ENCODE results near the gene CYB561A3.

The CYB561A3 gene

DNA sequence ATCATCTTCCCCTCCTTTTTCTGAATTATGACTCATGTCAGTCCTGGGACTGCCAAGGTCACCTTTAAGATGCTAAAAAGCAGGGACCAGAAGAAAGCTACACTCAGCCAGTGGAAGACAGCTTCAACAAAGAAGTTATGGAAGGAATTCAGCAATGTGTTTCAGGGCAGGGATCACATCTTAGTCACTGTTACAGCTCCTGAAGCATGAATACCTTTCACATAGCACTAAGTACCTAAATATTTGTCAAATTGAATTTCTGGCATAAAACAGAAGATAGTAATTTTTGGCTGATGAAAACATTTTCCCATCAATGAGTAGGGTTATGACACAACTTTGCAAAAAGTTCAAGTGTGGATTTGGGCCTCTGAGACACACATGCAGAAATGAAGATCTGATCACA, 34.0 kb downstream of the CYB561A3 start:
- Histone ChIP-seq H3K36me3 (ENCODE audit: control insufficient read depth, insufficient read depth, low read length) (peaks cover 37% of the 10 kb centered on the region), H3K4me3 (ENCODE audit: insufficient read depth, low read depth, low read length) (no peak overlapping the region), H3K9me3 (ENCODE audit: control insufficient read depth, low read length) (no peaks in the 10 kb centered on the region), H3K27me3 (ENCODE audit: control insufficient read depth, insufficient read depth, low read length, poor library complexity, severe bottlenecking) (no peaks in the 10 kb centered on the region), H3K27ac (ENCODE audit: insufficient read depth, low read depth, low read length, poor library complexity, severe bottlenecking) (no peak overlapping the region), H3K4me1 (ENCODE audit: control insufficient read depth, insufficient read depth, low read length) (peaks cover 9% of the 10 kb centered on the region)

DNA sequence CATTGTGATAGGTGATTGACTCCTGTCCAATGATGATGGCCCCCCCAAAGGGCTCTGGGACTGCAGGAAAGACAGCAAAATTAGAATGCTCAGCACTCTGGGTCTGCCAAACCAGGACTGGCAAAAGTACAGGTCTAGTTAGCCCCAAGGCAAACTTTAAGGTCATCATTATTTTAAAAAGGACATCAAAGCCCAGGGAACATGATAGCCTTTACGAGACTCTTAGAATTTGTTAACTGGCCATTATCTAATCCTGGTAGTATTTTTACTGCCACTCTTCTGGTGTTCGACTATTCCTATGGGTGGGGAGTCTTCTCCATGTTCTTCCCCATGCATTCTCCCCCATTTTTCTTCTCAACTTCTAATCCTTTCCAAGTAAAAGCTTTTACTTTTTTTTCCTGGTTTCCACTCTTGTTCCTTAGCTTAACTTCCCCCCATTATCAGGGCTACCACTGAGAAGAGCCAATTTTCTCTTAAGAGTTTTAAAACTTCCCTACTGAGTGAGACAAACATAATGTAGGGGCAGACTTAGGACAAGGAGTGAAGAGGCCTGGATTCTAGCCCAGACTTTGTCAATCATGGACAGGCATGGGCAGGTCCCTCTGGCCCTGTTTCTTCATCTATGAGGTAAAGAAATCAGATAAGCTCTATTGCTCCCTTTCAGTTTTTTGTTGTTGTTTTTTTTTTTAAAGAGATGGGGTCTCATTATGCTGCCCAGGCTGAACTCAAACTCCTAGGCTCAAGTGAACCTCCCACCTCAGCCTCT, 35.9 kb downstream of the CYB561A3 start:
- no peaks in the 10 kb centered on the region for H3K9me3 ChIP-seq (ENCODE audit: control insufficient read depth, low read length)
- no peaks in the 10 kb centered on the region for H3K27me3 ChIP-seq (ENCODE audit: control insufficient read depth, insufficient read depth, low read length, poor library complexity, severe bottlenecking)
- no peak overlapping the region for H3K27ac ChIP-seq (ENCODE audit: insufficient read depth, low read depth, low read length, poor library complexity, severe bottlenecking)
- H3K4me1 ChIP-seq (ENCODE audit: control insufficient read depth, insufficient read depth, low read length) = no peaks in the 10 kb centered on the region
- peaks cover 51% of the 10 kb centered on the region for H3K36me3 ChIP-seq (ENCODE audit: control insufficient read depth, insufficient read depth, low read length)
- H3K4me3 ChIP-seq (ENCODE audit: insufficient read depth, low read depth, low read length) = no peak overlapping the region
- WGBS, 2 experiments = 92 to 95% methylated on average over 2 of the region's 2 CpGs

DNA sequence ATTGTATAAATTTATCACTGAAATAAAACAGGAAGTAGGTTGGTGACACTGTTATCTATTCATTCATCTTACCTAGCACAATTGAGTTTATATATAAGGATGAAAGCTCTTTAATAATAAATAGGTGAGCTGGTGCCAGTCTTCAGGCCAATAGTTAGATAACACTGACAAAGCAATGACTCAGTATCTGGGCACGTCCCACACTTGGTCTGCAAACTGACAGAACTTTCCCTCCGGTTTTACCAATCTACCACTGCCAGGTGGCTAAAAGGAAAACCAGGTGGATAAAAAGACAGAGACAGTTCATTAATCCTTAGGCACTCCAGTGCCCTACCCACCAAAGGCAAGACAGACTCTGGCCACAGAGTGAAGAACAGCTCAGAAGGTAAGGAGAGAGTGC, 46.4 kb downstream of the CYB561A3 start:
- Histone ChIP-seq H3K4me3 (ENCODE audit: insufficient read depth, low read depth, low read length) (no peak overlapping the region), H3K9me3 (ENCODE audit: control insufficient read depth, low read length) (no peaks in the 10 kb centered on the region), H3K4me1 (ENCODE audit: control insufficient read depth, insufficient read depth, low read length) (no peaks in the 10 kb centered on the region), H3K27ac (ENCODE audit: insufficient read depth, low read depth, low read length, poor library complexity, severe bottlenecking) (no peak overlapping the region), H3K36me3 (ENCODE audit: control insufficient read depth, insufficient read depth, low read length) (peaks cover 71% of the 10 kb centered on the region), H3K27me3 (ENCODE audit: control insufficient read depth, insufficient read depth, low read length, poor library complexity, severe bottlenecking) (no peaks in the 10 kb centered on the region)
- 96 to 100% methylated on average over 2 of the region's 2 CpGs for WGBS, 2 experiments

DNA sequence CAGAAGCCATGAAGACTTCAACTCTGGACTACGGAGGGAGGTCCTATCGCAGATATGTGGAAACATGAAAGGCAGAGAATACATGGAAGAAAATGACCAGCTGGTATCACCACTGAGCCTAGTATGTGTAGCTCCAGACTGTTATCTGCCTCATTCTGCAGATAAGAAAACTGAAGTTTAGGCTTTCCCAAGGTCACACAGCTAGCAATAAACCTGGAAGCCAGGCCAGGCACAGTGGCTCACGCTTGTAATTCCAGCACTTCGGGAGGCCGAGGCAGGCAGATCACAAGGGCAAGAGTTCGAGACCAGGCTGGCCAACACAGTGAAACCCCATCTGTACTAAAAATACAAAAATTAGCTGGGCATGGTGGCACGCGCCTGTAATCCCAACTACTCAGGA, 50.9 kb downstream of the CYB561A3 start:
- Histone ChIP-seq H3K4me3 (ENCODE audit: insufficient read depth, low read depth, low read length) (no peak overlapping the region), H3K9me3 (ENCODE audit: control insufficient read depth, low read length) (no peaks in the 10 kb centered on the region), H3K27me3 (ENCODE audit: control insufficient read depth, insufficient read depth, low read length, poor library complexity, severe bottlenecking) (no peaks in the 10 kb centered on the region), H3K4me1 (ENCODE audit: control insufficient read depth, insufficient read depth, low read length) (no peaks in the 10 kb centered on the region), H3K27ac (ENCODE audit: insufficient read depth, low read depth, low read length, poor library complexity, severe bottlenecking) (no peak overlapping the region), H3K36me3 (ENCODE audit: control insufficient read depth, insufficient read depth, low read length) (peaks cover 82% of the 10 kb centered on the region)
- 92 to 95% methylated on average over 8 of the region's 8 CpGs for WGBS, 2 experiments

DNA sequence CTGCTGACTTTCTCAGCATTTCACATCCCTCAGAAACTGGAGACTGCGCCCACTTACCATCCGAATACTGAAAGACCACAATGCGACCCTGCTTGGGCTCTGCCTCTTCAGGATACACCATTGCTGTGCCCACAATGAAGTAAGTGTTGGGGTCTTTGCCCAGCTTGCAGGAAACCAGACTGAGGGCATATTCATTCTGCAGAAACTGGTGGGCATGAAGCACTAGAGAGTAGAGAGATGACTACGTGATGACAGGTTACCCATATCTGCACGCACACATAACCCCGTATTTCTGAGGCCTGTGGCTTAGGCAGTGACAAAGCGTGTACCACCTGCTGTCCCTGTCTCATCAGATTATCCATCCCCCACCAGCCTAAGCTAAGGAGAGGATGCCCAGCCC, 51.9 kb downstream of the CYB561A3 start:
- no peak overlapping the region for H3K4me3 ChIP-seq (ENCODE audit: insufficient read depth, low read depth, low read length)
- H3K9me3 ChIP-seq (ENCODE audit: control insufficient read depth, low read length) = no peaks in the 10 kb centered on the region
- no peaks in the 10 kb centered on the region for H3K27me3 ChIP-seq (ENCODE audit: control insufficient read depth, insufficient read depth, low read length, poor library complexity, severe bottlenecking)
- H3K36me3 ChIP-seq (ENCODE audit: control insufficient read depth, insufficient read depth, low read length) = peaks cover 76% of the 10 kb centered on the region
- H3K4me1 ChIP-seq (ENCODE audit: control insufficient read depth, insufficient read depth, low read length) = no peaks in the 10 kb centered on the region
- WGBS, 2 experiments = 93 to 96% methylated on average over 7 of the region's 7 CpGs
- no peak overlapping the region for H3K27ac ChIP-seq (ENCODE audit: insufficient read depth, low read depth, low read length, poor library complexity, severe bottlenecking)

DNA sequence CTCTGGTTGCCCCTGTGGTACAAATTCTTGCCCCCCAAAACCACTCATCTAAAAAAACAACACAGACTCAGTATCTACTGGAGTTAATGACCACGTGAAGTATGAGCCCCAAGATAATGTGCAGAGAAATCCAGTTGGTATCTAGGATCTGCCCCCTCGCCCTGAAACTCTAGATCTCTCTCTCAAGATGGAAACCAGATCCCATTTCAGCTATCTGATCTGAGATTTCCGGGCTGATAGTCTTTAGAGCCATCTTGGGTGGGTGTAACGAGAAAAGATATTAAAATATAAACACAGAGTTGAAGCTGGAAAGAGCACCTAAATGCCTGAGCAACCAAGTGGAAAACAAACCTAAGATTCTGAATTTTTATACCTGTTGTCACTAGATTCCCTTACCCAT, 52.5 kb downstream of the CYB561A3 start:
- Histone ChIP-seq H3K36me3 (ENCODE audit: control insufficient read depth, insufficient read depth, low read length) (peaks cover 73% of the 10 kb centered on the region), H3K9me3 (ENCODE audit: control insufficient read depth, low read length) (no peaks in the 10 kb centered on the region), H3K27ac (ENCODE audit: insufficient read depth, low read depth, low read length, poor library complexity, severe bottlenecking) (no peak overlapping the region), H3K4me1 (ENCODE audit: control insufficient read depth, insufficient read depth, low read length) (no peaks in the 10 kb centered on the region), H3K4me3 (ENCODE audit: insufficient read depth, low read depth, low read length) (no peak overlapping the region), H3K27me3 (ENCODE audit: control insufficient read depth, insufficient read depth, low read length, poor library complexity, severe bottlenecking) (no peaks in the 10 kb centered on the region)
- 93 to 95% methylated on average over 4 of the region's 4 CpGs for WGBS, 2 experiments

DNA sequence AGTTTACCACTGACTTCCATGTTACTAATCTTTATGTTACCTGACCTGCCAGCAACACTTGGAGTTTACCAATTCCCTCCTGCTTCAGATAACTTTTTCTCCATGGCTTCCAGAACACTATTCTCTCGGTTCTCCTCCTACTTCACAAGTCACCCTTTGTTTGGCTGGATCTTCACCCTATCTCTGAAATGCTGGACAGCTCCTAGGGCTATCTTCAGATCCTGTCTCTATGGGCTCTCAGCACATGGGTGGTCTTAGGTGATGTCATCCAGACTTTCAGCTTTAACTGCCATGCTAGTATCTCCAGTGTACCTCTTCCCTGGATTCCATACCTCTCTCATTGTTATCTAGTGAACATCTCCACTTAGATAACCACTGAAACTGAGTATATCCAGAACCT, 54.3 kb downstream of the CYB561A3 start:
- Histone ChIP-seq H3K27me3 (ENCODE audit: control insufficient read depth, insufficient read depth, low read length, poor library complexity, severe bottlenecking) (no peaks in the 10 kb centered on the region), H3K4me3 (ENCODE audit: insufficient read depth, low read depth, low read length) (no peak overlapping the region), H3K9me3 (ENCODE audit: control insufficient read depth, low read length) (no peaks in the 10 kb centered on the region), H3K27ac (ENCODE audit: insufficient read depth, low read depth, low read length, poor library complexity, severe bottlenecking) (no peak overlapping the region), H3K36me3 (ENCODE audit: control insufficient read depth, insufficient read depth, low read length) (peaks cover 76% of the 10 kb centered on the region), H3K4me1 (ENCODE audit: control insufficient read depth, insufficient read depth, low read length) (no peaks in the 10 kb centered on the region)
- 86 to 91% methylated on average over 1 of the region's 1 CpG for WGBS, 2 experiments

DNA sequence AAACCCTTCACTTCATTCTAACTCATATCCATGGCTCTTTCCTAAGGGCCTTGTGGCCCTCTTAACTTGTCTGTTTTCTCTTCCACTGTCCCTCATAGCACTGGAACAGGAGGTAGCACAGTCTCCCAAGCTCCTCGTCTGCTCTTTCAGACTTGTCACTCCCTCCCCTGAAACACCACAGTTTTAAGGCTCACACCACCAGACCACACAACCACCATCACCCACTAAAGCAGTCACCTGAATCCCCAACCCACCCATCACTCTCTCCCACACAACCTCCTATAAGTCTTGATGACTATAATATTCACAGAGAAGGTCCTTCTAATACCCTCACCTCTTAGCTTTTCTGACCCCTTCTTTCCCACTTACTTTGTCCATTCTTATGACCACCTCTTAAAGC, 55.5 kb downstream of the CYB561A3 start:
- 83 to 92% methylated on average over 1 of the region's 1 CpG for WGBS, 2 experiments
- Histone ChIP-seq H3K4me3 (ENCODE audit: insufficient read depth, low read depth, low read length) (no peak overlapping the region), H3K27ac (ENCODE audit: insufficient read depth, low read depth, low read length, poor library complexity, severe bottlenecking) (no peak overlapping the region), H3K4me1 (ENCODE audit: control insufficient read depth, insufficient read depth, low read length) (no peaks in the 10 kb centered on the region), H3K36me3 (ENCODE audit: control insufficient read depth, insufficient read depth, low read length) (peaks cover 75% of the 10 kb centered on the region), H3K9me3 (ENCODE audit: control insufficient read depth, low read length) (no peaks in the 10 kb centered on the region), H3K27me3 (ENCODE audit: control insufficient read depth, insufficient read depth, low read length, poor library complexity, severe bottlenecking) (no peaks in the 10 kb centered on the region)

DNA sequence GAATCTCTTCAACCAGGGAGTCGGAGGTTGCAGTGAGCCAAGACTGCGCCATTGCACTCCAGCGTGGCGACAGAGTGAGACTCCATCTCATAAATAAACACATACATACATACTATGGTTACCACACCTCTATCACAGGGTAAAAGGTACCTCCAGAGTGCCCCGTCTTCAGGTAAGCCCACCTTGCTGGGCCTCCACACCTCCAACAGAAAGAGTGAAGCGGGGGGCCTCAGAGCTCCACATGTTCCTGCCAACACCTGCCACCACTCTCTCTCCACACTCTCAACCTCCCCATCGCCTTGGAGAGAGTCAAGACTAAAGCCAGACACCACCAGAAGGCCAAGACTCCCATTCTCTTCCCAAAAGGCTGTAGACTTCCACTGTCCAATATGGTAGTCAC, 56.3 kb downstream of the CYB561A3 start:
- Histone ChIP-seq H3K27ac (ENCODE audit: insufficient read depth, low read depth, low read length, poor library complexity, severe bottlenecking) (no peak overlapping the region), H3K36me3 (ENCODE audit: control insufficient read depth, insufficient read depth, low read length) (peaks cover 75% of the 10 kb centered on the region), H3K4me1 (ENCODE audit: control insufficient read depth, insufficient read depth, low read length) (no peaks in the 10 kb centered on the region), H3K9me3 (ENCODE audit: control insufficient read depth, low read length) (no peaks in the 10 kb centered on the region), H3K27me3 (ENCODE audit: control insufficient read depth, insufficient read depth, low read length, poor library complexity, severe bottlenecking) (no peaks in the 10 kb centered on the region), H3K4me3 (ENCODE audit: insufficient read depth, low read depth, low read length) (no peak overlapping the region)
- 95 to 96% methylated on average over 7 of the region's 7 CpGs for WGBS, 2 experiments

DNA sequence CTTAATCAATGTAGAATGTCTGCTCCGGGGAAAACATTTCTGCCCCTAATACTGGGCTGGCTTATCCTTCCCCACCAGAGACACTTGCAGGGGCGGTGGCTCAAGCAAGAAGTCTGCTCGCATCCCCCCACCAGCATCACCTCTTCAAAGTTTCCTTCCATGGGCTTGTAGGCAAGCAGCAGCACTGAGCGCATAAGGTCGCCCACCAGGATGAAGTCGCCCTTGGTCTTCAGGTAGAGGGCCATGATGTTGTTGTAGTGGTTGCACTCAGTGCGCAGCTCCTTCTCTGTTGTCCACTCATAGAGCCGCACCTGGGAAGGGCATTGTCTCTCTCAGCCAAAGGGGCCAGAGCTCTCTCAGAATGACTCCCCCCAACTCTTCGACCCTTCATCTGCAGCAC, 58.0 kb downstream of the CYB561A3 start:
- Histone ChIP-seq H3K27me3 (ENCODE audit: control insufficient read depth, insufficient read depth, low read length, poor library complexity, severe bottlenecking) (no peaks in the 10 kb centered on the region), H3K9me3 (ENCODE audit: control insufficient read depth, low read length) (no peaks in the 10 kb centered on the region), H3K27ac (ENCODE audit: insufficient read depth, low read depth, low read length, poor library complexity, severe bottlenecking) (no peak overlapping the region), H3K36me3 (ENCODE audit: control insufficient read depth, insufficient read depth, low read length) (peaks cover 70% of the 10 kb centered on the region), H3K4me3 (ENCODE audit: insufficient read depth, low read depth, low read length) (no peak overlapping the region), H3K4me1 (ENCODE audit: control insufficient read depth, insufficient read depth, low read length) (no peaks in the 10 kb centered on the region)
- WGBS, 2 experiments = 96 to 97% methylated on average over 9 of the region's 9 CpGs

DNA sequence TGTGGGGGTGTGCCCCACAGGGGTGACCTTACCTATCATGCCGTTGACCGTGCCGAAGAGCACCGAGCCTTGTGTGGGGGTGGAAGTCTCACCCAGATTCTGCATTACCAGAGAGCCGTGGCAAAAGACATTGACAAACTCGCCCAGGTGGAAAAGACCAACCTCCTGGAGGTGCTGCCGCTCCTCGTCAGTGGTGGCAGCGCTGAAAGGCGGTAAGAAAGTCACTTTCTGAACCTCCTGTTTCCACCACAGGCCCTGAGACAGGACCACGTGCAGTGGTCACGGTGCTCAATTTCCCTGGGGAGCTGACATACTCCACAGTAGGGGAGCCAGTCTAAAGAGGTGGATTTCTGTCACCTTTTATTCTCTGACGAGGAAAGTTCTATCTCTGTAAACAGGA, 59.1 kb downstream of the CYB561A3 start:
- Histone ChIP-seq H3K27ac (ENCODE audit: insufficient read depth, low read depth, low read length, poor library complexity, severe bottlenecking) (no peak overlapping the region), H3K27me3 (ENCODE audit: control insufficient read depth, insufficient read depth, low read length, poor library complexity, severe bottlenecking) (no peaks in the 10 kb centered on the region), H3K9me3 (ENCODE audit: control insufficient read depth, low read length) (no peaks in the 10 kb centered on the region), H3K4me3 (ENCODE audit: insufficient read depth, low read depth, low read length) (no peak overlapping the region), H3K4me1 (ENCODE audit: control insufficient read depth, insufficient read depth, low read length) (no peaks in the 10 kb centered on the region), H3K36me3 (ENCODE audit: control insufficient read depth, insufficient read depth, low read length) (peaks cover 58% of the 10 kb centered on the region)
- WGBS, 2 experiments = 95 to 96% methylated on average over 13 of the region's 13 CpGs

Measured in ectodermal cell (in vitro differentiated cells).